22Rv1 (cell line): ENCODE results near the gene ABCA12.

Experiments used
- CTCF ChIP-seq: fragments of 450-650 bp; IDR thresholded peaks from 2 replicates; pipeline ENCODE4 v1.5.1; 2017; ENCODE audit warnings: mild to moderate bottlenecking
- ZFX ChIP-seq: fragments of 450-650 bp; IDR thresholded peaks from 2 replicates; pipeline ENCODE4 v1.6.1; 2017; ENCODE audit warnings: antibody characterized with exemption, borderline replicate concordance

GRCh38 chr2:215160081-215160480 lies 21.7 kb upstream of the ABCA12 start:
- no peak for TF ChIP-seq CTCF
- TF ChIP-seq ZFX = no peak
